GM12873 (cell line): ENCODE results near the gene SMYD3.

Experiments used
- CTCF ChIP-seq: IDR thresholded peaks from 2 replicates; pipeline ENCODE4 v1.5.1; 2012; ENCODE audit warnings: low read depth, mild to moderate bottlenecking, moderate library complexity, low read length, control low read depth; ENCODE audit not compliant: insufficient read depth; ENCODE audit errors: missing control alignments

Gene SMYD3

GRCh38 chr1:246077476-246077875, 429.6 kb downstream of the SMYD3 start:
- no peak for TF ChIP-seq CTCF

- no peak for TF ChIP-seq CTCF
Observed at GRCh38 chr1:246074421-246074820, 432.7 kb downstream of the SMYD3 start.

- TF ChIP-seq CTCF = no peak
Observed at GRCh38 chr1:246072456-246072955, 434.6 kb downstream of the SMYD3 start.

GRCh38 chr1:246069581-246069980, 437.5 kb downstream of the SMYD3 start:
- TF ChIP-seq CTCF = no peak

GRCh38 chr1:246068619-246069509, 438.2 kb downstream of the SMYD3 start:
- TF ChIP-seq CTCF = no peak

- TF ChIP-seq CTCF = no peak
Observed at GRCh38 chr1:246068217-246068512, 438.9 kb downstream of the SMYD3 start.

- TF ChIP-seq CTCF = no peak
Observed at GRCh38 chr1:246067432-246068216, 439.5 kb downstream of the SMYD3 start.
